Measurements from ENCODE around the gene CACNG4. TPM values are rescaled to one million over a fixed set of nuclear protein-coding genes. Genes with fewer than 3 reads are reported as not detected.

Gene CACNG4
- total RNA-seq, 4 donors from 2014 or later, result not detected

DNA sequence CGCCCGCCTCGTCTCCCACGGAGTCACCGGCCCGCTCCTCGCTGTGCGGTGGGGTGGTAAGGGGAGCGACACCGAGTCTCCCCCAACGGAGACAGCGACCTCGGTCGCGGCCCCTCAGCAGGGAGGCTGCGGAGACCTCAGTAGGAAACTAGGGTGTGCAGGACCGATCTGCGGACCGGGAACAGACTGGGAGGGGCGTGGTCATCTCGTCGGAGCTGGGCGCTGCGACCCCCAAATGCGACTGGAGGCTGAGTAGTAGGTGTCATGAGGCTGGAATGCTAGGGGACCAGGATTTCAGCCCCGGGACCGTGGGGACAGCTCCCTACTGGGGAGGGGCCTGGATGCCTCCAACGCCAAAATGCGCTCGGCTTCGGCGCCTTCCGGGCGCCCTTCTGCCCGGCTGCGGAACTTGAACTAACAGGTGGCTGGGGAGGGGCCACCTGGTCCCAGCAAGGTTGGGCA, 1.3 kb downstream of the CACNG4 start:
- peak overlapping the region; percentile 47 to 52 (median 51) for H3K4me3 ChIP-seq
- in situ Hi-C loops (cut with MboI; ENCODE audit: low sequenced_read_pairs in 4 of 4), result no loop called here
- TF ChIP-seq, protein P1, sequence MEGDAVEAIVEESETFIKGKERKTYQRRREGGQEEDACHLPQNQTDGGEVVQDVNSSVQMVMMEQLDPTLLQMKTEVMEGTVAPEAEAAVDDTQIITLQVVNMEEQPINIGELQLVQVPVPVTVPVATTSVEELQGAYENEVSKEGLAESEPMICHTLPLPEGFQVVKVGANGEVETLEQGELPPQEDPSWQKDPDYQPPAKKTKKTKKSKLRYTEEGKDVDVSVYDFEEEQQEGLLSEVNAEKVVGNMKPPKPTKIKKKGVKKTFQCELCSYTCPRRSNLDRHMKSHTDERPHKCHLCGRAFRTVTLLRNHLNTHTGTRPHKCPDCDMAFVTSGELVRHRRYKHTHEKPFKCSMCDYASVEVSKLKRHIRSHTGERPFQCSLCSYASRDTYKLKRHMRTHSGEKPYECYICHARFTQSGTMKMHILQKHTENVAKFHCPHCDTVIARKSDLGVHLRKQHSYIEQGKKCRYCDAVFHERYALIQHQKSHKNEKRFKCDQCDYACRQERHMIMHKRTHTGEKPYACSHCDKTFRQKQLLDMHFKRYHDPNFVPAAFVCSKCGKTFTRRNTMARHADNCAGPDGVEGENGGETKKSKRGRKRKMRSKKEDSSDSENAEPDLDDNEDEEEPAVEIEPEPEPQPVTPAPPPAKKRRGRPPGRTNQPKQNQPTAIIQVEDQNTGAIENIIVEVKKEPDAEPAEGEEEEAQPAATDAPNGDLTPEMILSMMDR (IDR thresholded peaks at IDR 0.05 in 4 of 5, conservative IDR thresholded peaks at IDR 0.05 in 1 of 5), result no peak
- no peak for TF ChIP-seq POLR2A (IDR thresholded peaks at IDR 0.05)
- H3K9me3 ChIP-seq, result no peaks in the 10 kb centered on the region
- no peak for DNase-seq
- H3K27ac ChIP-seq, result no peak overlapping the region
- peaks cover 9 to 12% of the 10 kb centered on the region in 2 donors for H3K4me1 ChIP-seq
- H3K27me3 ChIP-seq, result peaks cover 38 to 46% (median 40%) of the 10 kb centered on the region in 3 donors
- ATAC-seq, result no peak
- intact Hi-C loops (cut with DNase I; ENCODE audit: low total_unique reads), result no loop called here
- no peaks in the 10 kb centered on the region for H3K36me3 ChIP-seq

DNA sequence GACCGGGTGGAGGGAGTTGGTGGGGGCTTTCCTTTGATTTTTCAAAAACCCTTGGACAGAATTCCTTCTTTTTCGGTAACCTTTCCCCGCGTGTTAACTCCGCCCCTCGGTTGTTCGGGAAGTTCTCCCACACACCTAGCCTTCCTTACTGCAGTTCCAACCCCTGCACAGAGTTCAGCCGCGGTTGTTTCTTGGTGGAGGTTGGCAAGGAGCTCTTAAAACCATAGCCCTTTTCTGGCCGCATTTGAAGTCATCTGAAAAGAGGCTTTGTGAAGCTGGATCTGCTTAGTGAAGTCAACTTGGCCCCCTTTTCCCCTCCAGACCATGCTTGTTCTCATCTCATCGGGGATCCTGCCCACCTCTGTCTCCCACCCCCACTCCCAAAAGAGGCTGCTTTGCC, 1.8 kb downstream of the CACNG4 start:
- no peak overlapping the region for H3K27ac ChIP-seq
- ATAC-seq, result no peak
- H3K36me3 ChIP-seq, result no peaks in the 10 kb centered on the region
- no peaks in the 10 kb centered on the region for H3K9me3 ChIP-seq
- DNase-seq, result no peak
- intact Hi-C loops (cut with DNase I; ENCODE audit: low total_unique reads) (no loop called here), in situ Hi-C loops (cut with MboI; ENCODE audit: low sequenced_read_pairs in 4 of 4) (no loop called here)
- H3K27me3 ChIP-seq, result peaks cover 38 to 46% (median 40%) of the 10 kb centered on the region in 3 donors
- H3K4me1 ChIP-seq, result peaks cover 9 to 12% of the 10 kb centered on the region in 2 donors
- peak overlapping the region; percentile 47 to 52 (median 51) for H3K4me3 ChIP-seq
- TF ChIP-seq, protein P1 (IDR thresholded peaks at IDR 0.05 in 4 of 5, conservative IDR thresholded peaks at IDR 0.05 in 1 of 5), result no peak
- no peak for TF ChIP-seq POLR2A (IDR thresholded peaks at IDR 0.05)

DNA sequence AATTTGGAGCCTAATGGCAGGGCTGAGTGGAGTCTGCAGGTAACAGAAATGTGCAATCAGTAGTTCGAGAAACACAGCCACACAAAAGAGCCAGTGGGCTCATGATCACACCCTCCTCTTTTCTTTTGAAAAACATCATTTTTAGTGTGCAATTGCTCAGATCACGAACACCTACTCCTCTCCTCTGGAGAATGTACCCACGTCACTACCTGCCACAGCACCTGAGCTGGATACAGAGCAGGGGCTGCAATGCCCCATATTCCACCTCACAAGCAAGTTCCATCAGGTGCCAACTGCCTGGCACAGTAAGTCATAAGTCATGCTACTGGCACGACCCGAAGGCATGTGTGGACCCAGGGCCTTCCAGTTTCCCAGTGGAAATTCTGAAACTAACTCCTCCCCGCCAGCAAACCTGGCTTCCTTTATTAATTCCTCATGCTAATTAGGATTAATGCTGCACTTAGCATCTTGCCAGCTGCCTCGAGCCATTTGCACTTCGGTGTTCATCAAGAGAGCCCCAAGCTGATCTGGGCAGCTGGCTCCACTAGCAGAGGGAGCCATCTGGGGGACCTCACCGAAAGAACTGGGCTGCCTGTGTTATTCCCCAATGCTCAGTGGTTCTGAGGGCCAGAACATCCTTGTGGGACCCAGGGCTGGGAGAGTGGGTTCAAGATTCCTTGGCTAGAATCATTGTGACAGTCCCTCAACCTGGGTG, 2.4 kb downstream of the CACNG4 start:
- TF ChIP-seq, protein P1 (IDR thresholded peaks at IDR 0.05 in 4 of 5, conservative IDR thresholded peaks at IDR 0.05 in 1 of 5), result no peak
- no peak for TF ChIP-seq POLR2A (IDR thresholded peaks at IDR 0.05)
- DNase-seq (no peak), ATAC-seq (no peak)
- intact Hi-C loops (cut with DNase I; ENCODE audit: low total_unique reads), result no loop called here
- Histone ChIP-seq H3K4me1 (peaks cover 9 to 12% of the 10 kb centered on the region in 2 donors), H3K36me3 (no peaks in the 10 kb centered on the region), H3K9me3 (no peaks in the 10 kb centered on the region), H3K4me3 (no peak overlapping the region), H3K27me3 (peaks cover 38 to 46% (median 40%) of the 10 kb centered on the region in 3 donors), H3K27ac (no peak overlapping the region)
- in situ Hi-C loops (cut with MboI; ENCODE audit: low sequenced_read_pairs in 4 of 4), result no loop called here

DNA sequence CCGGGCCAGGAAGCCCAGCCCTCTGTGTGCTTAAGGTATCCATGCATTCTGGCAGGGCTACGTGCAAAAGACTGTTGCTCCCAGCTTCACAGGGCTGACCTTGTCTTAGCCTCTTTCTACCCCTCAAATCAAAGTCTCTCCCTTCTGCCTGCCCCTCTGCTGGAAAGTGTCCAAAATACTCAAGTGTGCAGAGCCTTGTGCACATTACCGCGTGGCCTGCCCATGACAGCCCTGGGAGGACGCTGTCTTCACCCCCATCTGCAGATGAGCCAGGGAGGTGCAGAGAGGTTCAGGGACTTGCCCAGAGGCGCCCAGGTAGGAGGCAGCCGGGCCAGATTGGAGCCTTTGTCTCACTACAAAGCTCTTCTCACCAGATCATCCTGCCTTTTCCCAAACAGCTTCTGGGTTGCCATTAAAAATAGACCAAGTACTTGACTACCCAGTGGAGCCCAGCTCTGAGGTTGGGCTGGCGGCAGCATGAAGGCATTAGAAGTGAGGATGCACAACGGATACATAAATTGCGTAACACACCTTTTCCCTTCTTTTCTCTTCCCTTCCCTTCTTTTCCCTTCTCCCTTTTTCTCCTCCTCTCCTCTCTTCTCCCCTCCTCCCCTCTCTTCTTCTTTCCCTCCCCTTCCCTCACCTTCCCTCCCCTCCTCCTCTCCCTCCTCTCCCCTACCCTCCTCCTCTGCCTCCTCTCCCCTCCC, 3.5 kb downstream of the CACNG4 start:
- H3K27me3 ChIP-seq, result peaks cover 38 to 42% (median 39%) of the 10 kb centered on the region in 3 donors
- no peak for TF ChIP-seq POLR2A (IDR thresholded peaks at IDR 0.05)
- TF ChIP-seq, protein P1 (IDR thresholded peaks at IDR 0.05 in 4 of 5, conservative IDR thresholded peaks at IDR 0.05 in 1 of 5), result no peak
- H3K4me3 ChIP-seq, result no peak overlapping the region
- in situ Hi-C loops (cut with MboI; ENCODE audit: low sequenced_read_pairs in 4 of 4) (no loop called here), intact Hi-C loops (cut with DNase I; ENCODE audit: low total_unique reads) (no loop called here)
- peaks cover 9 to 12% of the 10 kb centered on the region in 2 donors for H3K4me1 ChIP-seq
- no peak for ATAC-seq
- no peak for DNase-seq
- no peaks in the 10 kb centered on the region for H3K9me3 ChIP-seq
- H3K36me3 ChIP-seq, result no peaks in the 10 kb centered on the region
- H3K27ac ChIP-seq, result no peak overlapping the region
